Measurements from ENCODE around the gene PAQR7. TPM values are rescaled to one million over a fixed set of nuclear protein-coding genes. Genes with fewer than 3 reads are reported as not detected.

PAQR7 gene

Small RNAs within 50 kb of the gene (small RNA-seq; reads per million reads assigned to genes)
- not detected for gene AL033528.1
- gene RF00019 = not detected
- not detected for gene SNRPFP2

Data from skeletal muscle satellite cell (primary cell).